Airway epithelial cell (primary cell): ENCODE results near the gene WNT9A. TPM values are rescaled to one million over a fixed set of nuclear protein-coding genes. Genes with fewer than 3 reads are reported as not detected.

Source experiments
- total RNA-seq: library from RNA; depleted of rRNA; stranded (reverse); fragments of >200 nt; gene quantifications from 2 replicates; pipeline ENCODE4 v1.2.3, GENCODE V29; 2015

WNT9A gene
- total RNA-seq = 1.2 and 1.5 TPM in 2 replicates

GRCh38 chr1:227947676-227948492, at the start of gene WNT9A:
WNT9A (minus strand) TSS chr1:227947932; CDS start chr1:227947887, 45 bp downstream.

Other genes with a start within 250 kb of the WNT9A start
- 31.8 and 34.2 TPM in 2 replicates for gene JMJD4, start 212.6 kb downstream of the WNT9A start, total RNA-seq
- gene SNAP47, start 212.5 kb downstream of the WNT9A start, total RNA-seq = 41.8 and 44.9 TPM in 2 replicates
- not detected in 2 replicates for gene PRSS38, start 132.3 kb downstream of the WNT9A start, total RNA-seq
- 0.14 and 0.28 TPM in 2 replicates for gene WNT3A, start 59.1 kb upstream of the WNT9A start, total RNA-seq
- gene ARF1, start 134.8 kb upstream of the WNT9A start, total RNA-seq = 302 and 424 TPM in 2 replicates
- 23.6 and 27.2 TPM in 2 replicates for gene C1orf35, start 155.4 kb upstream of the WNT9A start, total RNA-seq
- gene MRPL55, start 161.4 kb upstream of the WNT9A start, total RNA-seq = 119 and 123 TPM in 2 replicates
- 394 and 419 TPM in 2 replicates for gene GUK1, start 192.3 kb upstream of the WNT9A start, total RNA-seq
- 0.99 and 2.3 TPM in 2 replicates for gene GJC2, start 202.0 kb upstream of the WNT9A start, total RNA-seq
- gene IBA57, start 217.9 kb upstream of the WNT9A start, total RNA-seq = 1.8 and 3.2 TPM in 2 replicates